ENCODE measurements around the gene ATP5F1E. TPM values are rescaled to one million over a fixed set of nuclear protein-coding genes. Genes with fewer than 3 reads are reported as not detected.

ATP5F1E gene
- total RNA-seq, 1 experiment from 2014 or later: 52.7 TPM

GRCh38 chr20:59077705-59078104 is 45.6 kb upstream of the ATP5F1E start:
- H2BK120ac ChIP-seq (ENCODE audit: low read depth, low read length, poor library complexity, severe bottlenecking): no peak overlapping the region
- H3K9me3 ChIP-seq (ENCODE audit: control insufficient read depth, low read depth, low read length): no peaks in the 10 kb centered on the region
- H2BK5ac ChIP-seq (ENCODE audit: insufficient read length, low read length): no peak overlapping the region
- no peak overlapping the region for H3T11ph ChIP-seq (ENCODE audit: low read length)
- H3K4me1 ChIP-seq (ENCODE audit: insufficient read depth, low read length): 0 out of 2 replicates have a peak, but pooled peaks cover 3% of the 10 kb centered on the region
- WGBS (ENCODE audit: extremely low coverage, insufficient read length, low lambda C conversion rate): no CpG with 5 or more reads among the region's 1 CpG
- no peak overlapping the region for H4K8ac ChIP-seq (replicated peaks; ENCODE audit: insufficient read length, low read depth, low read length)
- no peak overlapping the region for H3K56ac ChIP-seq (ENCODE audit: insufficient read length, low read depth, low read length)
- H3K27ac ChIP-seq (ENCODE audit: insufficient read length, low read depth, low read length): no peak overlapping the region
- no peaks in the 10 kb centered on the region for H4K20me1 ChIP-seq (ENCODE audit: control insufficient read depth, insufficient read depth, insufficient read length)
- no peaks in the 10 kb centered on the region for H3K9me3 Mint-ChIP-seq
- TF ChIP-seq CTCF (conservative IDR thresholded peaks at IDR 0.05): no peak
- DNase-seq: no peak
- H3K27ac Mint-ChIP-seq: no peak overlapping the region
- no peak overlapping the region for H3K4me3 Mint-ChIP-seq
- no peak overlapping the region for H2BK12ac ChIP-seq (ENCODE audit: insufficient read length, low read depth, low read length)
- no peak overlapping the region for H2AFZ ChIP-seq (ENCODE audit: low read length)
- H3K4me2 ChIP-seq (ENCODE audit: insufficient read depth, insufficient read length, low read length): no peak overlapping the region
- no peaks in the 10 kb centered on the region for H3K27me3 ChIP-seq (ENCODE audit: insufficient read depth, low read length)
- H4K91ac ChIP-seq (ENCODE audit: insufficient read length, low read depth, low read length): no peak overlapping the region
- no peak overlapping the region for H2BK20ac ChIP-seq (ENCODE audit: low read depth, low read length, poor library complexity, severe bottlenecking)
- no peak overlapping the region for H2AK5ac ChIP-seq (ENCODE audit: insufficient read length, low read length)
- H3K23me2 ChIP-seq (ENCODE audit: insufficient read length, low read depth, low read length, poor library complexity, severe bottlenecking): no peaks in the 10 kb centered on the region
- peaks cover 13% of the 10 kb centered on the region; the same call in 1 of the 2 replicates for H3K27me3 Mint-ChIP-seq (ENCODE audit: low read depth)
- no peak overlapping the region for H2BK15ac ChIP-seq (ENCODE audit: low read depth, low read length)
- no peak overlapping the region for H3K18ac ChIP-seq (ENCODE audit: insufficient read length, low read depth, low read length)
- no peaks in the 10 kb centered on the region for H3K79me1 ChIP-seq (ENCODE audit: insufficient read depth, low read depth, low read length, poor library complexity, severe bottlenecking)
- H3K36me3 Mint-ChIP-seq (ENCODE audit: insufficient read depth in 1 of 3, low read depth in 3 of 3): no peaks in the 10 kb centered on the region
- no peak overlapping the region for H3K14ac ChIP-seq (ENCODE audit: insufficient read depth, low read length)
- H3K23ac ChIP-seq (ENCODE audit: insufficient read length, low read depth, low read length): no peak overlapping the region
- H4K5ac ChIP-seq (ENCODE audit: insufficient read length, low read depth, low read length): no peak overlapping the region
- H3K9ac ChIP-seq (ENCODE audit: extremely low read depth, insufficient read length, low read length): no peak overlapping the region
- no peak overlapping the region for H3K4ac ChIP-seq (ENCODE audit: low read depth, low read length)
- H3K79me2 ChIP-seq (ENCODE audit: insufficient read depth, low read length): no peaks in the 10 kb centered on the region
- peaks cover 0 to 4% of the 10 kb centered on the region in 2 experiments; a peak in 2 of 4 replicates for H3K4me1 Mint-ChIP-seq
